ENCODE measurements around the gene PADI2. TPM values are rescaled to one million over a fixed set of nuclear protein-coding genes. Genes with fewer than 3 reads are reported as not detected.
"Not testable (repeated sequence)": the region's sequence is repeated elsewhere in the genome, so short reads cannot be mapped to it uniquely, and the experiment has no call there.

Gene PADI2
- total RNA-seq, 1 experiment from 2014 or later = 4.1 TPM

DNA sequence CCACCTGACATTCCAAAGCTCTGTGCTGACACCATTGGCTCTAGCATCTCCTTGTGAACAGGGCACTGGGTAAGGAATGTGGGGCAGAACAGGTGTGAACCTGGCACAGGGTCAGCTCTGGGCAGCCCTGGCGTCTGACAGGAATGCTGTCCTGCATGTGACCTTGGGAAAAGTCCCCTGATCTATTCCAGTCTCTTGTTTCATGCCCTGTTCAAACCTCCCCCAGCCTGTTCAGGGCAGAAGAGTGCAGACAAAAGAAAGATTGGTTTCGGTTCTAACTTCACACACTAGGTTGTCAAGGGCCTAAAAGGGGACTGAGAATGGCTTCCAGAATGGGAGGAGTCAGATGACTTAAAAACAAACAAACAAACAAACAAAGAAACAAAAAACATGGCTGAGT lies 37.8 kb downstream of the PADI2 start:
- DNase-seq (ENCODE audit: low read depth) = no peak

DNA sequence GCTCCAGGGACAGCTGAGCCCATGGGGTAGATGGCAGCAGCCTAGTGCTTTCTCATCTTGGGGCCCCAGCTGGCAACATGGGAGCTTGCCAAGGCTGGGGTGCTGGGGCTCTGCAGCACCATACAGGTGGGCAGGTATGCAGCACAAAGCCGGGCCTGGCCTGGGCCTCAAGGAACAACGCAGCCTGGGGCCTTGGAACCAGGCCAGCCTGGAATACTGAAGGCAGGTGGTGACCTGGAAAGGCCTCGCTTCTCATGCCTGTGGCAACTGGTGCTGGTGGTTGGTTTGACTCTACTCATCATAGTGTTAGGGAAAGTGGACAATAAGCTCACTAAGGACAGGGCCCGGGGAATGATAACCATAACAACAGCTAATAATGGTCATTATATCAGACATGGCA lies 38.4 kb downstream of the PADI2 start:
- no peak for DNase-seq (ENCODE audit: low read depth)

DNA sequence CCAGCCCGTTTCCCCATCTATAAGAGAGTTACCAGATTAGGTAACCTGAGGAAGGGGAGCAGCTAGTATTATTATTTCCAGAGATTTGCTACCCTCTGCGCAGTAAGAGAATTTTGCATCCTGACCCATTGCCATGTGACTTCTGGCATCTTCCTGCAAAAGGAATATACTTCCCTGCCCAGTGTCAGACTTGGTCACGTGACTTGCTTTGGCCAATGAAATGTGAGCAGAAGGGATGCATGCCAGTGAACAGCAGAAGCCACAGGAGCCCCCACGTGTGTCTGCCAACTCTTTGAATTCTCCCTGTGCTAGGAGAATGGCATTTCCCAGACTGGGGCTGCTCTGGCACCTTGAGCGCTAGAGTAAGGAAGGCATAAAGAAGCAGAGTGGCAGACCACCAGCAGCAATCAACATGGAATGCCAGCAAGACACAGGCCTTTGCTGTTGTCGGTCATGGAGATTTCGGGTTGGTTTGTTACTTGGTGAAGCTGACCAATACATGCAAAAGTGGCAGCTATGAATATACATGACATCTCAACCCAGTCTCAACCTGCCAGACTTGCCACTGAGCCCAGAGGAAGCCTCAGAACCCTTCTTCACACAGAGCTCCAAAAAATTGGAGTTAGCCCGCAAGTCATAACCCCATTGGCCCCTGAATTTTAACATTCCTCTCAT lies 39.0 kb downstream of the PADI2 start:
- no peak for DNase-seq (ENCODE audit: low read depth)

DNA sequence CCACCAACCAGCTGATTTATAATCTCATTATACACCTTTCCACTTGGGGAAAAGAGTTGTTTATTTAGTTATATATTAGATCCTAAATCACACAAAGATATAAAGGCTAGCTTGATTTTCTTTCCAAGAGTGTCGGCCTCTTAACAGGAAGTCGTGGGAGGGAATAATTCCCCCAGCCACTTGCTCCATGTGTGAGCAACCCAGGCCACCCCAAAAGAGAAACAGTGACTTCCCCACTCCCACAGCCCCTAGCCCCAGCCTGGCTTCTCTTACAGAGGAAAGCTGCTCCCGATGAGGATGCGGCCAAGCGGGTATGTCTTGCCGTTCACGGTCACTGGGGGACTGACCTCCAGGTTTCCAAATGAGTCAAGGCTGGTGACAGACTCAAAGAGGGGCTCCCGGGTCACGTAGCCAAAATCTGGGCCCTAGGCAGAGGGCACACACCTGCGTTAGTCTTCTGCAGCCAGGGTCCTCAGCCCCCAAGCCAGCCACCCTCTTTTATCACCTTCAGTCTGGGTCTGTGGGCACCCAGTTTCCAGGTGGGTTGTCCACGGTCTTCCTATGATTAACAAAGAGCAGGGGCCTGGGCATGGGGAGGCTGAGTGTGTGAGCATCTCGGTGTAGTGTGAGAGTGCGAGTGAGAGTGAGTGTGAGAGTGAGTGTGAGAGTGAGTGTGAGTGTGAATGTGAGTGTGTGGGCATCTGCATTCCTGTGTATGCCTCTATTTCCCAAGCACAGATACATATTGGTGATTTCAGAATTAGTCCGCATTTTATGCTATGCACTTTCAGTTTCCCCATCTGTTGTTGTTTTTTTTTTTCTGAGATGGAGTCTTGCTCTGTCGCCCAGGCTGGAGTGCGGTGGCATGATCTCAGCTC lies 40.0 kb downstream of the PADI2 start:
- no peak for DNase-seq (ENCODE audit: low read depth)

DNA sequence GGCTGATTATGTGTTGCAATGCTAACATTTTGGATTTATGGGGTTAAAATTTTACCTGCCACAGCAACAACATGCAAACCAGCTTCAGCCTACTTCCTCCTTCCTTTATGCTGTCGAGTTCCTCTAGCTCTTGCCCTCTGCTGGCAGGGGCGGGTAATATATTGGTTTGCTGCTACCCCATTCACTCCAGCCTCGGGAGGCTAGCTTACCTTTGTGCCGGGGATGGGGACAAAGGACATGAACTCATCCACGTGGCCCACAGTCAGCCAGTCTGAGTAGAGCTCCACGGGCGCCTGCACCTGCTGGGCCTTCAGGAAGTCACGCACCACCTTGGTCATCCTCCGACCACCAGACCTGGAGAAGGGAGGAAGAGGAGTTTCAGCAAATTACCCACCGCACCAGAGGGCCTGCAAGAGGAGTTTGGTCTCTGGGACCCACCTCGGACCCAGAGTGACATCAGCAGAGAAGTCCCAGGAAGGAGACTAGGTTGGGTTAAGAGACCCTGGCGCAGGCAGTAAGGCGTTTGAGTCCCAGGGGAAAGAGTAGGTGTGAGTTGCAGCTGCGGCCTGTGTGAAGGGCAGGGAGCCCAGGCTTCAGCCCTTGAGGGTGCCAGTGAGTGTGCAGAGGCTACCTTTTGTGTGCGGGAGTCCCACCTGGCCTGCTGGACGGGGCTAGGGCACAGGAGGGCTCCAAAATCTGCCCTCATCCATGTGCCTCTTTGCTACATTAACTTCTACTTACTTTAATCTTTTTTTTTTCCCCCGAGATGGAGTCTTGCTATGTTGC lies 43.6 kb downstream of the PADI2 start:
- DNase-seq (ENCODE audit: low read depth) = no peak

DNA sequence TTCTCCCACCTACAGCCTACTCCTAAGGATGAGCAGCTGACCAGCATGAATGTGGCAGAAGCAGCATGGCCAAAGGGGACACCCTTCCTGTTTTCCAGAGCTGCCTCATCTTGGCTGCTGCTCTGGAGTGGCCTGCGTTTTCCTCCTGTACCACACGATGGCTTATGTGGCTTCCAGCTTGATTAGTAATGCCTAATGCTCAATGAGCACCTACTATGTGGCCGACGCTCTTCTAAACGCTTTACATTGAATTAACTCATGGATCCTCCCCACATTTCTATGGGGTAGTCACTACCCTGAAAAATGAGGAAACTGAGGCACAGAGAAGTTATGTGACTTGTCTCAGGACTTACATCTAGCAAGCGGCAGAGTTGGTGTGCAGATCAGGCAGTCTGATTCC lies 47.5 kb downstream of the PADI2 start:
- no peak for DNase-seq (ENCODE audit: low read depth)

DNA sequence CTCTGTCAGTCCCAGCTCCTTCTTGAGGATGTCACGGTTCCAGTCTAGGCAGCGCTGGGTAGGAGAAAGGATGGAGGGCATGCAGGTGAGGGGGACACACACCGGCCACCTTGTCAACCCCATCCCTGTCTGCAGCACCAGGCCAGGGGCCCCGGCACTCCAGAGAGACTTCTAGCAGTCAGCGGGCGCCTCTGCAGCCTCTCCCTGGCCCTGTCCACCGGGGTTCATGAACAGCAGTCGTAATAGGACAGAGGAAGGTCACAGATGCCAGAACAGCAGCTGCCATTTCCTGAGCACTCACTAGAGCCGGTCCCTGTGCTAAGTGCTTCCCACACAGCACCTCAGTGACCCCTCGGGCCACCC lies 49.1 kb downstream of the PADI2 start:
- DNase-seq (ENCODE audit: low read depth) = no peak

DNA sequence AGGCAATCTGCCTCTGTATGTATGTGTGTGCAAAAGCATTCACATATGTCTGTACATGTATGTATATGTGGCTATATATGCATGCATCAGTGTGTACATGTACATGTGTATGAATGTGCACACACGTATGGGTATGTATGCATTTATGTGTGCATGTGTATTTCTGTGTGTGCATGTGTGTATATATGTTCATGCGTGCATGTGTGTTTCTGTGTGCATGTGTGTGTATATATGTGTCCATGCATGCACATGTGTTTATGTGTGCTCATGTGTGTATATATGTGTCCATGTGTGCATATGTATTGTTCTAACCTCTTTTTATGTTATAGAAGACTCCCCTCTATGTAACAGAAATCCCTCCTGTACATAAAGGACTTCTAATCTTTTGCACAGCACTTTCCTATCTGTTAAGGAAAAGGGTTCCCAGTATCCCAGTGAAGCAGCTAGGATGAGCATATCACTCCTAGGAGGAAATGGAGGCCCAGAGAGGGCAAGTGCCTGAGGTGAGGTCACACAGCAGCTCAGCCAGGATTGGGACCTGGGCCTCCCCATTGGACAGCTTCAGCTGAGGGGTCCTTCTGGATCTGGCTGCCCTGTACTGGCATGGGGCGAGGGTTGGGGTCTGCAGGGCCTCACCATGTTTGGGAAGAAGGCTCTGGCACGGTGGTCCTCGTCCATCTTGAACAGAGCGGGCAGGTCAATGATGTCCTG lies 49.6 kb downstream of the PADI2 start:
- DNase-seq (ENCODE audit: low read depth) = no peak

DNA sequence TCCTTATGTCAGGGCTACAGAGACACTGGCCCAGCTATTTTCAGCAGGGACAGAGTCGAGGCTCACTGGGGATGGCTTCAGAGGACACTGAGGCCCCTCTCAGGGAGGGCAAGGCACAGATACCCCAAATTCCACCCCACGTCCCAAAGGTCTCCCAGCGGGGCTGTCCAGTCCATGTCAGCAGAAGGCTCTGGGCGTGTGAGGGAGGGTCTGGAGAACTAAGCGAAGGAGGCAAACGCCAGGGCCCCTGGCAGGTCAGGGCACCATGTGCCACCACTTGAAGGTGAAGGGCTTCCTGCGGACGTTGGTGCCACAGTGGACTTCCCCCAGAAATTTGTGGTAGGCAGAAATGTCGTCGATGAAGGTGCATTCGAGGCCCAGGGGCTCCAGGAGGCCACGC lies 50.5 kb downstream of the PADI2 start:
- no peak for DNase-seq (ENCODE audit: low read depth)

DNA sequence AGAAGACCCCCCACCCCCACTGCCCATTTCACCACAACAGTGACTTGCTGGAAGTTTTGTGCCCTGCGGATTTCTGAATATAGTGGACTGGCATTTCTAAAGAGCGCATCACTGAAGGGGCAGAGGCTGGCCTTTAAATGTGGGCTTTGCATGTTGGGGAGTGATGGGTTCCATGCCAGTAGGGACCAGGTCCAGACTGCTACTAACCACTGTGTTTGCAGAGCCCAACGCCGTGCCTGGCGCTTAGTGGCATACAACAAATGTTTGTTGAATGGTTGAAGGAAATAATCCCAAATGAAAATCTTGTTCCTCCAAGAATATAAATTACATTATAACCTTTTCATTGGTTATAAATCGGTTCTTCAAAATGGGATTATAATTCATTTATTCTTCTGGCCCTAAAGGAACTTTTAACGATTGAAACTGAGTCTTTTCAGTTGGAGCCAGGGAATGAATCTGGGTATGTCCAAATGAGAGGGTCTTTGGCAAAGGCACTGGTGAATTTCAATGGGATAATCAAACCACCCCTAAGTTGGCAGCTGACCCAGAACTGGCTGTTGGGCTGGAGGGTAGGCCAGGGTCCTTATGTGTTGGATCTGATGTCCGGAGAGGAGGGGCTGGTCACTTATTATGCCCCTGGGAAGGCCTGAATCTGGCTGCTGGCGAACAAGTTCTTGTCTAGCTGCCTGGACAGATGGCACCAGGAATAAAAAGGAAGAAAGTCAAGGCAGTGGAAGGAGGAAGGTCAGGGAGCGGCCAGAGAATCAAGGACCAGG lies 51.6 kb downstream of the PADI2 start:
- no peak for DNase-seq (ENCODE audit: low read depth)

DNA sequence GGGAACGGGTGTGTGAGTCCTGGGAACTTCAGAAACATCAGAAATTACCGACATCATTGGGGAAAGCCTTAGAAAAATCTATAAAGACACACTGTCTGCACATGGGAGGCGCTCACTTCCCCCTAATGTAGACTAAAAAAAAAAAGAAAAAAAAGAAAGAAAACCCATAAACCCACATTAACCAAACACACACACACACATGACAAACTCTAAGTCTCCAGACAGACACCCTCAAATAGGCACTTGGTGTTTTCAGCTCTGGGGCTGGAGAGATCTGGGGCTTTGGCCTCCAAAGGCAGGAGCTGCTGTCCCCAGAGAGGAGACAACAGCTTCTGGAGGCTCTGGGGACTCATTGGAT lies 52.2 kb downstream of the PADI2 start:
- DNase-seq (ENCODE audit: low read depth) = no peak

DNA sequence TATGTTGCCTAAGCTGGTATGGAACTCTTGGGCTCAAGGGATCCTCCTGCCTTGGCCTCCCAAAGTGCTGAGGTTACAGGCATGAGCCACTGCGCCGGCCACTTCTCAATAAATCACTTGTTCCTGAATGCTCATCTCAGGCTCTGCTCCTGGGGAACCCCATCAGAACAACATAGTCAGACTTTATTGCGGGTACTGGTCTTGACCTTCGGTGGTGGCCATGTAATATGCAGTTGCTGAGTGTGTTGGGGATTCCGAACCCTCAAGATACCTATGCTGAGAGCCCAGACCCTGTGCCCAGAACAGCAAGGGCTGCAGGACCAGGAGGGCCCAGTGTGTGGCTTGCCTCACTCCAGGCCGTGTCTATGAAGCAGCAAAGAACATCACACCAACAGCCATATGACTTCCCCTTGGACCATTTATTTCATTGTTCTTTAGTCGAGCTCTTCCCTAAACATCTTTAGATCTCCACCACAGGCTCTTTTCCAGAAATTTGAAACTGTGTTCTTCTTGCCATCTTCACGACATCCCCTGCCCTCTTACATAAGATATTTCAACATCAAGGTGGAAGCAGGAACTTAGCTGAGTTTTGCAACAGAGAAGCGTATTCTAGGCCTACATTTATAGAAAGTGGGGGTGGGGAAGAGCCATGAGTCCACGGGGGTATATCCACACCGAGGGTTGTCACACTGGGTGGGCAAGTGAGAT lies 52.7 kb downstream of the PADI2 start:
- DNase-seq (ENCODE audit: low read depth) = no peak

DNA sequence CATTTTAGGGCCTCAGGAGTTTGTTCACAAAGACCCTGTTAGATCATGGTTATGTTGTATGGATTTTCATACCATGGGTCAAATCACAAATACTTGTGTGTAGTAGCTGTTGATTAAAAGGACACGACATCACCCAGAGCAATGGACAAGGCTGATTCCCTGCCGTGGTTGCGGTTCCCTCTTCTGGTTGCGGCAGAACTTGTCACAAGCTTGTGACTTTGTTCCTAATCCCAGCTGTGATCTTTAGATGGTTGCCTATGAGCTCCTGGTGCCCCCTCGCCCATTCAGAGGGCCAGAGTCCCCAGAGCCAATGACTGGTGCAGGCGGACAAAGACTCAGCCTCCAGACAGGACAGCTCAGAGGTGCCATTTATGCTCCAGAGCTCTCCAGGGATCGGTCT lies 53.6 kb downstream of the PADI2 start:
- DNase-seq (ENCODE audit: low read depth) = no peak

DNA sequence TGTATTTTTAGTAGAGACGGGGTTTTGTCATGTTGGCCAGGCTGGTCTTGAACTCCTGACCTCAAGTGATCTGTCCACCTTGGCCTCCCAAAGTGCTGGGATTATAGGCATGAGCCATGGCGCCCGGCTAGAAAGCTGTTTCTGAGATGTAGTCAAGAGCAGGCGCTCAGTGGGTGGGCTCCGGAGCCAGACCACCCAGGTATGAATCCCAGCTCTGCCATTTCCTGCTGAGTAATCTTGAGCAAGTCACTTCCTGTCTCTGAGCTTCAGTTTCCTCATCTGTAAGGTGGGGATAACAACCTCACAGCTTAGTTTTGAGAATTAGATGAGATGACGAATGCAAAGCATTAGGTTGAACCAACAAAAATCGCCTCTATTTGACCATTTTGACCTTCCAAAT lies 56.5 kb downstream of the PADI2 start:
- DNase-seq (ENCODE audit: low read depth) = not testable (repeated sequence)

DNA sequence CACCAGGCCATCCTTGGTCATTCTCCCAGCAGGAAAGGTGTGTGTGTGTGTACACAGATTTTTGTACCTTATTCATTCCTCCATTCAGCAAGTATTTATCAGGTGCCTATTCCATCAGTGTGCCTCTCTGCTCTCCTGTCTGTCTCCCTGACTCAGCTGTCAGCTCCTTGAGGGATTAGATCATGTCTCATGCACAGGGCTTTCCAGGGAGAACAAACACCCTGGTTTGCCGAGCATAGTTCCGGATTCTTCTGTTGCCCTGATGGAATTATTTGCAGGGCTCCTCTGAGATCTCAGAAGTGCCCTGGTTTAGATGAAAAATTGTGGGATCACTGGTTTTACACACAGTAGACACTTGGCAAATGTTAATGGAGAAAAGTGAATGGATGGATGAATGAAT lies 57.4 kb downstream of the PADI2 start:
- DNase-seq (ENCODE audit: low read depth) = no peak

DNA sequence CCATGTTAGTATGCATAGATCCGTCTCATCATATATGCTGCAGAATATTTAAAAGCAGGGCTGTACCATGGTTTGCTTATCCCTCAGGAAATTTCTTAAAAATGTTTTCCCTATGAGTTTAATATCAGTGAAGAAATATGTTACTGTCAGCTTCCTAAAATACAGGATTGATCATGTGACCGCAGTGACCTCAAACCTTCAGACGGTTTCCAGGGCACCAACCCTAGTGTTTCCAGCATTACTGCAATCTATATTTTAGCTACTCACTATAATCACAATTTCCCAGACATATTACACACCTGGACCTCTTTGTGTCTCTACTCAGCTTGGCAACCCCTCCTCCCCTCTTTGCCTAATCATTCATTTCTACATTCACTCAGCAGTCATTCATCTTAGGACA lies 57.8 kb downstream of the PADI2 start:
- no peak for DNase-seq (ENCODE audit: low read depth)

DNA sequence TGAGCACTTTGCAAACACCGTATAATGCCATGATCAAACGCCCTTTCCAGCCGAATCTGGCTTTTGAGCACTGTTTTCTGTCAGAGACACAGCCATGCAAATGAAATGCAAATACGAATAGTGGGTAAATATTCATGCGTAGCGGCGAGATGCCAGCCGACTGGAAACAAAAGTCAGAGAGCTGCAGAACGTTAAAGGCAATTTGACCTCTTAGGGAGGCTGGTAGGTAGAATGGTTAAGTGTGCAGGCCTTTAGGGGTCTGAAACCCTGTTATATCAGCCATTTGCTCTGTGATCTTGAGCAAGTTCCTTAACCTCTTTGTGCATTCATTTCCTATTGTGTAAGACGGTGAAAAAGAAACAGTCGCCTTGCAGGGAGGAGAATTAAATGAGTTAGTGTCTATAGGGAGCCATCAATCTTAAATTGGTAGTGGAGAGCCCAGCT lies 58.9 kb downstream of the PADI2 start:
- no peak for DNase-seq (ENCODE audit: low read depth)

DNA sequence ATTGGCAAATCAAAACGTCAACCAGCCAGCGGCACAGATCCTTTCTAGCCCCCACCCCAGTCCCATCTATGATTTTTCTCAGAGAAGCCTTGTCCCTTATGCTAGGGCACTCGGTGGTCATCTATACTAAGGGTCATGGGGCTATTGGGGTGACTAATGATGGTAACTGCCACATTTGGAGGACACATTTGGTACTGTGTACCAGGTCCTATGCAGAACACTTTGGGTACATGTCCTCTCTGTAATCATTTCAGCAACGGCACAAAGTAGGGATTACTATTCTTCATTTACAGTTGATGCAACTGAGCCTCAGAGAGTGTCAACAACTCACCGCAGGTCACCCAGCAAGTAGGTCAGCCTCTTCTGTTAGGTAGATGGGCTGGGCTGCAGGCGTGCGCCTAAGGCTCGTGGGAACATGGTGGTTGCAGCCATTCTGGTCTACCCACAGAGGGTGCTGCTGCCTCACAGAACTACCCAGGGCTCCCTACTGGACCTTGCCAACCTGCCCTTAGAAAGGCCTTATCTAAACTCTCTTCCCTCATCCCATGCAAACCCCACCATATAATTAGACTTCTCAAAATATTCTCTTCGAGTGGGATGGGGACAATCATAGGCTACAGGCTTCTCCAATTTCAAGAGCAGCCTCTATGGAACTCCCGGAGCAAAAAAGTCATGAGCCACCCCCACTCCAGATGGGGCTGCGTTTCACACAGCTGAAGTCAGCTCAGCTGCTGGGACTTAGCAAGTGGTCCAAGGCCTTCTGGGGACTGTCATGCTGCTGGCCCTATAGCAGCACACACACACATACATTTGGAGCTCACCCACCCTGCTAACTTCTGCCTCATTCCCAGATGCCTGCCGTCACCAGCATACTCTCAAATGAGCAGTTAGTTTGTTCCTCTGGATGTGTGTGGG lies 59.6 kb downstream of the PADI2 start:
- DNase-seq (ENCODE audit: low read depth) = peak; percentile 71

DNA sequence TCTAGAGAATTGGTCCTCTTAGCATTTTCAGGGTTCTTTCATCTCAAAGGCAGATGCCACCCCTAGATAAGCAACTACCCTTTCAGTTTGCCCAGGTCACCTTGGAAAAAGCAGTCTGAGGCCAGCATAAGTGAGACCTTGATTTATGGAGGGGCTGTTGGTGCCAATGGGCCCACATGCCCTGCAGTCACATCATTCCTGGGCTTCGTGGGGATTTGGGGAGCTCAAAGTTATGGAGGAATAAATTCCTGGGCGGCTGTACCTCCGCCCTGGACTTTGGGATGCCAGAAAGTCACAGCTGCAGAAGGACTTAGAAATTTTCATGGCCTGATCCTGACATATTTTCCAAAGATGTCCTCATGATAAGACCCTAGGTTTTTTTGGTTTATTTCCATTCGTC lies 62.7 kb downstream of the PADI2 start:
- DNase-seq (ENCODE audit: low read depth) = no peak

DNA sequence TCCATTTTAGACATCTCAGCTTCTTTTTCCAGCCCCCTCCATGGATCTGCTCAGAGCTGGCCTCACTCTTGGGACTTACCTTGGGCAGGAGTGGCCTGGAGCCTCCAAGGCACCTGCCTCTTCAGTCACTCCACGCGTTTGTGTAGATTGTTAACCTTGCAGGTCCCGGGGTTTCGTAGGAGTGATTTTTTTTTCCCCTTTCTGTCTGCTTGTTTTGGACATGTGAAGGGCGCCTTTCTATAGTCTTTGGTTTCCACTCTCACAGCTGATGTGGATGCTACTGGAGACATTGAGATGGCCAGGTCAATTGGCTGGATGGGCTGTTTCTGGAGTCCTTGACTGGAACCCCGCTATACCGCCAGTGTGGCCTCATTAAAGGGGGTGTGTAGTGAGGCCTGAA lies 63.5 kb downstream of the PADI2 start:
- DNase-seq (ENCODE audit: low read depth) = no peak

Data from RPMI7951 (cell line).